Osteocyte (in vitro differentiated cells): ENCODE measurements around the gene CELF5. TPM values are rescaled to one million over a fixed set of nuclear protein-coding genes. Genes with fewer than 3 reads are reported as not detected.
"Not testable (repeated sequence)": the region's sequence is repeated elsewhere in the genome, so short reads cannot be mapped to it uniquely, and the experiment has no call there.

ENCODE experiments used
- DNase-seq: peaks from one replicate; pipeline ENCODE4 v3.0.0; 2021; ENCODE audit warnings: mixed read lengths; ENCODE audit not compliant: unreplicated experiment; ENCODE audit errors: extremely low spot score
- H3K27ac Mint-ChIP-seq: one replicate; pipeline ENCODE4 v1.8.0; 2021; ENCODE audit warnings: mild to moderate bottlenecking, mixed read lengths; ENCODE audit not compliant: unreplicated experiment
- H3K27me3 Mint-ChIP-seq: one replicate; pipeline ENCODE4 v1.8.0; 2021; ENCODE audit warnings: mixed read lengths; ENCODE audit not compliant: unreplicated experiment
- H3K36me3 Mint-ChIP-seq: one replicate; pipeline ENCODE4 v1.8.0; 2021; ENCODE audit warnings: mixed read lengths; ENCODE audit not compliant: unreplicated experiment
- H3K4me1 Mint-ChIP-seq: one replicate; pipeline ENCODE4 v1.8.0; 2021; ENCODE audit warnings: mixed read lengths; ENCODE audit not compliant: unreplicated experiment
- H3K4me3 Mint-ChIP-seq: one replicate; pipeline ENCODE4 v1.8.0; 2021; ENCODE audit warnings: mild to moderate bottlenecking, moderate library complexity, mixed read lengths; ENCODE audit not compliant: unreplicated experiment
- H3K9me3 Mint-ChIP-seq: one replicate; pipeline ENCODE4 v1.8.0; 2021; ENCODE audit warnings: mixed read lengths; ENCODE audit not compliant: unreplicated experiment
- total RNA-seq: library from RNA; stranded (reverse); gene quantifications from 2 replicates; pipeline ENCODE4 v1.2.1, GENCODE V29; 2021
- TF ChIP-seq, protein P1 (sequence below): fragments of 200-600 bp; sonication (generic); IDR thresholded peaks from 2 replicates; pipeline ENCODE4 v1.5.0; 2021; ENCODE audit warnings: antibody characterized with exemption, mild to moderate bottlenecking, moderate library complexity

Gene CELF5
- total RNA-seq, 1 donor from 2014 or later, result 0.16 TPM

DNA sequence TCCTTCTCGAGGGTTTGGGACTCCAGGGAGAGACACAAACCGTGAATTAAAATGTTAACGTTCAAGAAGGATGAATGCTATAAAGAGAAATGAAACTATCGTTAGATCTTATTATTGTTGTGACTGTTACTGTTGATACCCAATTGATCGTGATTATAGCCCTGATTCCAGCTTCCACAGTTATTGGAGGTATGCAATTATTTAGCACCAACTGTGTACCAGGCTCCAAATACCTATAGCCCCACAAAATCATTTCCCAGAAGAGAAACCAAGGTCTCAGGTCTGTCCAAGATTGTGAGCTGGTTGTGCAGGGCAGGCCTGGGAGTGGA, 111.9 kb downstream of the CELF5 start:
- DNase-seq, result no peak
- TF ChIP-seq, protein P1, sequence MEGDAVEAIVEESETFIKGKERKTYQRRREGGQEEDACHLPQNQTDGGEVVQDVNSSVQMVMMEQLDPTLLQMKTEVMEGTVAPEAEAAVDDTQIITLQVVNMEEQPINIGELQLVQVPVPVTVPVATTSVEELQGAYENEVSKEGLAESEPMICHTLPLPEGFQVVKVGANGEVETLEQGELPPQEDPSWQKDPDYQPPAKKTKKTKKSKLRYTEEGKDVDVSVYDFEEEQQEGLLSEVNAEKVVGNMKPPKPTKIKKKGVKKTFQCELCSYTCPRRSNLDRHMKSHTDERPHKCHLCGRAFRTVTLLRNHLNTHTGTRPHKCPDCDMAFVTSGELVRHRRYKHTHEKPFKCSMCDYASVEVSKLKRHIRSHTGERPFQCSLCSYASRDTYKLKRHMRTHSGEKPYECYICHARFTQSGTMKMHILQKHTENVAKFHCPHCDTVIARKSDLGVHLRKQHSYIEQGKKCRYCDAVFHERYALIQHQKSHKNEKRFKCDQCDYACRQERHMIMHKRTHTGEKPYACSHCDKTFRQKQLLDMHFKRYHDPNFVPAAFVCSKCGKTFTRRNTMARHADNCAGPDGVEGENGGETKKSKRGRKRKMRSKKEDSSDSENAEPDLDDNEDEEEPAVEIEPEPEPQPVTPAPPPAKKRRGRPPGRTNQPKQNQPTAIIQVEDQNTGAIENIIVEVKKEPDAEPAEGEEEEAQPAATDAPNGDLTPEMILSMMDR, result no peak
- Mint-ChIP-seq H3K27ac (peak overlapping the region; percentile 85), H3K4me3 (no peak overlapping the region), H3K4me1 (peaks cover 34% of the 10 kb centered on the region), H3K27me3 (peaks cover 5% of the 10 kb centered on the region), H3K9me3 (no peaks in the 10 kb centered on the region), H3K36me3 (no peaks in the 10 kb centered on the region)

DNA sequence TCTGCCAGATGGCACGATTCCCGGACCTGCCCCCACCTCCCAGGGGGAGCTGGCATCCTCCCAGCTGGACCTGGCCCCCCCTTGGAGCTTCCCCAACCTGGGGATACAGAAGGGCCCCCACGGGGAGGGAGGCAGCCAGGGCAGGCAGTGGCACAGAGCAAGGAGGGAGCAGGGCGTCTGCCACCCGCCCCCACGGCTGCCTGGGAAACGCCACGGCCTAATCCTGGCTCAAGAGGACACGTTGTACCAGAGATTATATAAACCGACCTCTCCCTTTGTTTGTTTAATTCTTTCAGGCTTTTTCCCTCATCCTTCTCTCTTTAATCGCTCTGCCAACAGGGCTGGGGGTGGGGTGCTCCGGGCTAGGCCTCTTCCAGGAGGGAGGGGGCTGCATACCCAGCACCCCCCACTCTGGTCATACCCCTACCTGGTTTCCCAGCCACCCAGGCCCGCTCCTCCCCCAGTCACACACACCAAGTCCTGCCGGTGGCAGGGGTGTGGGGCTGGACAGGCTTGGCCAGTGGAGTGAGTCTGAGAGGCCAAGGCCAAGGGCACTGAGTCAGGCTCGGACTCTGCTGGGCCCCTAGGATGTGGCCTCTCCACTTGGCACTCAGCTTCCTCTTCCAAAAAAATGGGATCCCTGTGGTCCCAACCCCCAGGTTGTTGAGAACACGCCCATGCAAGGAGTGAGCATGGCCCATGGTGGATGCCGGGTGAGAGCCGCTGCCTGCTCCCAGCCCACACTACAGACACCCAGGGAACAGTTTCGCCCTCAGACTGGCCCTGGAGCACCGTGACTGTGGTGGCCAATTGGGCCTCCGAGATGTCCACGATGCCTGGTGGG, 112.4 kb downstream of the CELF5 start:
- peaks cover 1% of the 10 kb centered on the region for H3K27me3 Mint-ChIP-seq
- no peaks in the 10 kb centered on the region for H3K36me3 Mint-ChIP-seq
- H3K4me1 Mint-ChIP-seq, result peaks cover 34% of the 10 kb centered on the region
- TF ChIP-seq, protein P1, result no peak
- H3K4me3 Mint-ChIP-seq, result no peak overlapping the region
- no peak for DNase-seq
- H3K27ac Mint-ChIP-seq, result peak overlapping the region; percentile 85
- H3K9me3 Mint-ChIP-seq, result no peaks in the 10 kb centered on the region

DNA sequence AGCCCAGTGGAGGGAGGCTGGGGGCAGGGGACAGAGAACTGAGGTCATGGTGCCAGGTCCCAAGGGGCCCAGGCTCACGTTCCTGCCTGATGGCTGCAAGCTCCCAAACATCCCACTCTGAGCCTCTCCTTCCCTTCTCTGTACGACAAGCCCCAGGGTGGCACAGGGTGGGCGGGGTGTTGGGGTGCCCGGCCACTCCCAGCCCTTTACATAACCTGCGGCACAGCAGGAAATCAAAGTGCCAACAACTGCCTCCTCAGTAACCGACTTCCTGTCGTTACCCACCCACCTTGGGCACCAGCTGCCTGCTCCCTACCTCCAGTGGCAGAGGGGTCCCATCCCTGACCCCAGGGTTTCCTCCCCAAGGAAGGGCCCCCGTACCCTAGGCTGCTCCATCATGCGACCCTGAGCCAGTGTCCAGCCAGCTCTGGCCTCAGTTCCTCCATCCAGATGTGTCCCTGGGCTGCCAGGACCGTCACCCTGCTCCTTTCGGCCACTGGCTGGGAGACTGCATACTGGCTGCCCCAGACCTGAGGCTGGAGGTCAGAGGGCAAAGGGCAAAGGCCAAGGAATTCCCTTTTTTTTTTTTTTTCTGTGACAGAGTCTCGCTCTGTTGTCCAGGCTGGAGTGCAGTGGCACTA, 114.2 kb downstream of the CELF5 start:
- Mint-ChIP-seq H3K27ac (no peak overlapping the region), H3K4me3 (no peak overlapping the region), H3K36me3 (no peaks in the 10 kb centered on the region), H3K4me1 (peaks cover 32% of the 10 kb centered on the region), H3K9me3 (no peaks in the 10 kb centered on the region), H3K27me3 (no peaks in the 10 kb centered on the region)
- DNase-seq, result no peak
- TF ChIP-seq, protein P1, result no peak

DNA sequence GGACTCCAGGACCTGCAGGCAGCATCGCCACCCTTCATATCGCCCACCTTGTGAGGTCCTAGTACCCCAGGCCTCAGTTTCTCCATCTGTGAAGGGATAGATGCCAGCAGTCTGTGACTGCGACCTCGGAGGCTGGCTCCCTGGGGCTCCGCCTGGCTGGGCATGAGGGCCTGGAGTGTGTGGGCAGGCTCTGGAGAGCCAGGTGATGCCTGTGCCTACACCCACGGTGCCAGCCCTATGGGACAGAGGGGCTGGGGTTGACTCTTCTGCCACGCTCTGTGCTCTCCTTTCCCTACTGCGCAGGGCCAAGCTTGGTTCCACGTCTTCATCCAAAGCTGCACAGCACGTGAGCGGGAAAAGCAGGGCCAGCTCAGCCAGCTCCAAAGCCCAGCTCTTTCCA, 115.9 kb downstream of the CELF5 start:
- Mint-ChIP-seq H3K27ac (no peak overlapping the region), H3K27me3 (no peaks in the 10 kb centered on the region), H3K4me3 (no peak overlapping the region), H3K9me3 (no peaks in the 10 kb centered on the region), H3K36me3 (no peaks in the 10 kb centered on the region), H3K4me1 (peaks cover 26% of the 10 kb centered on the region)
- TF ChIP-seq, protein P1, result no peak
- DNase-seq, result no peak

DNA sequence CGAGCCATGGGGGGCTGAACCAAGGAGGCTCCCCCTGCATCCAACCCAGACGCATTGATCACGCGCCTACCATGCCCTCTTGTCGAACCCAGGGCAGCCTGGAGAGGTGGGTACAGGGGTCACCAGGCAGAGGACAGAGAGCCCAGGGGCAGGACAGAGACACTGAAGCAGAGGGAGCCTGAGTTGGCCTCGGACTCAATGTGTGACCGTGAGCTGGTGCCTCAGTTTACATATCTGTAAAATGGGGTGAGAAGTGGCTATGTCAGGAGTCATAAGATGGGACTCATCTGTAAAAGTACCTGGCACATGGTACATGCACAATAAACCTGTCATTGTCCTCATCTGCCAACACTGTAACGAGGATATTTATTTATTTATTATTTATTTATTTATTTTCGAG, 117.8 kb downstream of the CELF5 start:
- no peak for DNase-seq
- Mint-ChIP-seq H3K4me1 (peaks cover 15% of the 10 kb centered on the region), H3K36me3 (no peaks in the 10 kb centered on the region), H3K9me3 (no peaks in the 10 kb centered on the region), H3K27ac (no peak overlapping the region), H3K4me3 (no peak overlapping the region), H3K27me3 (no peaks in the 10 kb centered on the region)
- TF ChIP-seq, protein P1, result no peak

DNA sequence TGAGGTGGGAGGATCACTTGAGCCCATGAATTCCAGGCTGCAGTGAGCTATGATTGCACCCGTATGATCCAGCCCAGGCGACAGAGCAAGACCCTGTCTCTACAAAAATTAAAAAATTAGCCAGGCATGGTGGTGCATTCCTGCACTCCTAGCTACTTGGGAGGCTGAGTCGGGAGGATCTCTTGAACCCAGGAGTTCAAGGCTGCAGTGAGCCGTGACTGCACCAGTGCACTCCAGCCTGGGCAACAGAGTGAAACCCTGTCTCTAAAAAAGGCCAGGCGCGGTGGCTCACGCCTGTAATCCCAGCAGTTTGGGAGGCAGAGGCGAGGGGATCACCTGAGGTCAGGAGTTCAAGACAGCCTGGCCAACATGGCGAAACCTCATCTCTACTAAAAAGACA, 118.5 kb downstream of the CELF5 start:
- not testable (repeated sequence) for H3K27ac Mint-ChIP-seq, H3K27me3 Mint-ChIP-seq, H3K36me3 Mint-ChIP-seq

More for the DNA sequence above, 118.5 kb downstream of the CELF5 start:
- H3K4me3 Mint-ChIP-seq, H3K9me3 Mint-ChIP-seq, DNase-seq: not testable (repeated sequence)
- H3K4me1 Mint-ChIP-seq, result peaks cover 13% of the 10 kb centered on the region
